Parathyroid adenoma (tissue), 2 donors: ENCODE data around the gene ZNF775.

ENCODE experiments used
- H2AFZ ChIP-seq: fragments of 300-600 bp; sonication (generic); one replicate; pipeline ENCODE4 v1.7.0; 2017; ENCODE audit warnings: antibody characterized with exemption, mild to moderate bottlenecking
- H3K27ac ChIP-seq: fragments of 300-600 bp; sonication (generic); one replicate; pipeline ENCODE4 v1.7.0; 2017
- H3K27me3 ChIP-seq: fragments of 300-600 bp; sonication (generic); one replicate; pipeline ENCODE4 v1.7.0; 2017; ENCODE audit warnings: low read length; ENCODE audit not compliant: control insufficient read depth, insufficient read depth
- H3K36me3 ChIP-seq: fragments of 300-600 bp; sonication (generic); one replicate; pipeline ENCODE4 v1.7.0; 2017; ENCODE audit warnings: low read length; ENCODE audit not compliant: control insufficient read depth, insufficient read depth
- H3K4me1 ChIP-seq: fragments of 300-600 bp; sonication (generic); one replicate; pipeline ENCODE4 v1.7.0; 2017; ENCODE audit warnings: control low read depth
- H3K4me2 ChIP-seq: fragments of 300-600 bp; sonication (generic); one replicate; pipeline ENCODE4 v1.7.0; 2017; ENCODE audit warnings: low read length
- H3K4me3 ChIP-seq: fragments of 300-600 bp; sonication (generic); one replicate; pipeline ENCODE4 v1.7.0; 2017; ENCODE audit warnings: low read depth, low read length
- H3K79me2 ChIP-seq: fragments of 300-600 bp; sonication (generic); one replicate; pipeline ENCODE4 v1.7.0; 2017; ENCODE audit warnings: control low read depth
- H3K9ac ChIP-seq: fragments of 300-600 bp; sonication (generic); one replicate; pipeline ENCODE4 v1.7.0; 2017; ENCODE audit warnings: mild to moderate bottlenecking
- H3K9me3 ChIP-seq: fragments of 300-600 bp; sonication (generic); one replicate; pipeline ENCODE4 v1.7.0; 2017; ENCODE audit warnings: low read length; ENCODE audit not compliant: control insufficient read depth
- TF ChIP-seq, protein P1 (sequence below): fragments of 300-600 bp; sonication (generic); IDR thresholded peaks from one replicate; pipeline ENCODE4 v1.7.0; 2017; ENCODE audit warnings: antibody characterized with exemption, mild to moderate bottlenecking
- donor health status: primary hyperparathyroidism.

Gene ZNF775

DNA sequence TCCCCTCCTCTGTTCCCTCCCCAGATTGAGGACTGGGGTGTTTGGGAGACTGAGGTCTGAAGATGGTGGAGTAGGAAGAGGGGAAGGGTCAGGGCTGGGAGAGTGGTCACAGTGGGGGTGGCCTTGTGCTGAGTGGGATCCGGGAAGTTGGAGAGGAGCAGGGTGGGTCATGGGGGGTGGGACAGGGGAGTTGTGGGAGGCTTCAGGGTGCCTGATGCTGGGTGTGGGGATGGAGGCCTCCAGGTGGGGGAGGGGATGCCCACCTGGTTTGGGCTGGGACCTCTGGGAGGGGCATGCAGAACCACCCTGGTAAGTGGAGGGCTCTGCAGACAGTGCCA lies 2.6 kb downstream of the ZNF775 start:
- Histone ChIP-seq H3K9ac (no peak overlapping the region), H3K36me3 (no peaks in the 10 kb centered on the region), H3K4me1 (no peaks in the 10 kb centered on the region), H3K4me2 (no peak overlapping the region), H2AFZ (no peak overlapping the region), H3K27me3 (no peaks in the 10 kb centered on the region), H3K27ac (no peak overlapping the region), H3K79me2 (no peaks in the 10 kb centered on the region), H3K9me3 (no peaks in the 10 kb centered on the region), H3K4me3 (no peak overlapping the region)
- TF ChIP-seq, protein P1, sequence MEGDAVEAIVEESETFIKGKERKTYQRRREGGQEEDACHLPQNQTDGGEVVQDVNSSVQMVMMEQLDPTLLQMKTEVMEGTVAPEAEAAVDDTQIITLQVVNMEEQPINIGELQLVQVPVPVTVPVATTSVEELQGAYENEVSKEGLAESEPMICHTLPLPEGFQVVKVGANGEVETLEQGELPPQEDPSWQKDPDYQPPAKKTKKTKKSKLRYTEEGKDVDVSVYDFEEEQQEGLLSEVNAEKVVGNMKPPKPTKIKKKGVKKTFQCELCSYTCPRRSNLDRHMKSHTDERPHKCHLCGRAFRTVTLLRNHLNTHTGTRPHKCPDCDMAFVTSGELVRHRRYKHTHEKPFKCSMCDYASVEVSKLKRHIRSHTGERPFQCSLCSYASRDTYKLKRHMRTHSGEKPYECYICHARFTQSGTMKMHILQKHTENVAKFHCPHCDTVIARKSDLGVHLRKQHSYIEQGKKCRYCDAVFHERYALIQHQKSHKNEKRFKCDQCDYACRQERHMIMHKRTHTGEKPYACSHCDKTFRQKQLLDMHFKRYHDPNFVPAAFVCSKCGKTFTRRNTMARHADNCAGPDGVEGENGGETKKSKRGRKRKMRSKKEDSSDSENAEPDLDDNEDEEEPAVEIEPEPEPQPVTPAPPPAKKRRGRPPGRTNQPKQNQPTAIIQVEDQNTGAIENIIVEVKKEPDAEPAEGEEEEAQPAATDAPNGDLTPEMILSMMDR, result no peak

DNA sequence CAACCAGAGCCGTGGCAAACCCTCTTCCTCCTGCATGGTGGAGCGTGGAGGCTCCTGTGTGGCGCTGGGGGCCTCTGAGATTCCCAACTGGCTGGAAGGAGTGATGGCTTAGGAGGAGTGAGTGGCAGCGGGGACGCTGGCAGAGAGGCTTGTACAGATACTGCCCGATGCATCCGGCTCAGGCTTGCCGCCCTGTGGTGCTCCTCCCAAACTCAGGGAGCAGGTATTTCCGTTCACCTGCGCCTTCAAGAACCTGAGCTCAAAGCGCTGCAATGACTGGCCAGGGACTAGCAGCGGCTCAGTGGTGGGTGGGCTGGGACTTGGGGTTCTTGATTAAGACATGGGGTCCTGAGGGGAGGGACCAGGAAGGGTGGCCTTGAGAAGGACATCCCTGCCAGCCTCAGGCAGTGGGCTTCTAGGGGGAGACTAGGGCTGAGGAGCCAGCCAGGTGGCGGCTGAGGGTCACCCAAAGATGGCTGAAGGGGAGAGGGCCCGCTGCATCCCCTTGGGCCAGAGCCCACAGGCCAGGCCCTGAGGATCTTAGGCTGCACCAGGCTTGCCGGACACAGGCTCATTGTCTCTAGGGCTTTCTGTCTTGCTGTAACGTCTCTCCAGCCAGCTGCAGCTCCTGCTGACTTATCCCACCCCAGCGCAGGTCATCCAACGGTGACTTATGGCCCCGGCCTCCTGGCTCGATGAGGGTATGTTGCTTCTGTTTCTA lies 3.2 kb downstream of the ZNF775 start:
- Histone ChIP-seq H2AFZ (no peak overlapping the region), H3K27ac (no peak overlapping the region), H3K4me3 (no peak overlapping the region), H3K27me3 (no peaks in the 10 kb centered on the region), H3K79me2 (no peaks in the 10 kb centered on the region), H3K9me3 (no peaks in the 10 kb centered on the region), H3K9ac (no peak overlapping the region), H3K36me3 (no peaks in the 10 kb centered on the region), H3K4me2 (no peak overlapping the region), H3K4me1 (no peaks in the 10 kb centered on the region)
- TF ChIP-seq, protein P1, result no peak

DNA sequence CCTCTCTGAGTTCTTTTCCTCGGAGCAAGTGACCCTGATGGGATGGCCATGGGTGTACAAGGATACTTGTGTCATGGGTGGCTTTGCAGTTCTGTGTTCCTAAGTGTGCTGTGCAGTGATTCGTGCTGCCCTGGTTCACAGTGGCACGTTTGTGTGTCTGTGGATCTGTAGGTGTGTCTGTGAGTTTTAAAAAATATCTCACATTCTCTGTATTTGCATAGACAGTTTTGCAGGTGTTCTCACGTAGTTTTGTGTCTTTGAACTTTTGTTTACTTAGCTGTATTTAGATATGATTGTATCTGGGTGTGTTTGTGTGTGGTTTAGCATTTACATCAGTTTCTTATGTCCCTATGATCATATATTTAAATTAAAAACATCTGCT lies 3.7 kb downstream of the ZNF775 start:
- no peak overlapping the region for H3K4me2 ChIP-seq
- H3K27me3 ChIP-seq, result no peaks in the 10 kb centered on the region
- H3K79me2 ChIP-seq, result no peaks in the 10 kb centered on the region
- no peak overlapping the region for H3K4me3 ChIP-seq
- TF ChIP-seq, protein P1, result no peak
- no peak overlapping the region for H2AFZ ChIP-seq
- H3K9ac ChIP-seq, result no peak overlapping the region
- H3K9me3 ChIP-seq, result no peaks in the 10 kb centered on the region
- no peaks in the 10 kb centered on the region for H3K4me1 ChIP-seq
- no peak overlapping the region for H3K27ac ChIP-seq
- H3K36me3 ChIP-seq, result no peaks in the 10 kb centered on the region

DNA sequence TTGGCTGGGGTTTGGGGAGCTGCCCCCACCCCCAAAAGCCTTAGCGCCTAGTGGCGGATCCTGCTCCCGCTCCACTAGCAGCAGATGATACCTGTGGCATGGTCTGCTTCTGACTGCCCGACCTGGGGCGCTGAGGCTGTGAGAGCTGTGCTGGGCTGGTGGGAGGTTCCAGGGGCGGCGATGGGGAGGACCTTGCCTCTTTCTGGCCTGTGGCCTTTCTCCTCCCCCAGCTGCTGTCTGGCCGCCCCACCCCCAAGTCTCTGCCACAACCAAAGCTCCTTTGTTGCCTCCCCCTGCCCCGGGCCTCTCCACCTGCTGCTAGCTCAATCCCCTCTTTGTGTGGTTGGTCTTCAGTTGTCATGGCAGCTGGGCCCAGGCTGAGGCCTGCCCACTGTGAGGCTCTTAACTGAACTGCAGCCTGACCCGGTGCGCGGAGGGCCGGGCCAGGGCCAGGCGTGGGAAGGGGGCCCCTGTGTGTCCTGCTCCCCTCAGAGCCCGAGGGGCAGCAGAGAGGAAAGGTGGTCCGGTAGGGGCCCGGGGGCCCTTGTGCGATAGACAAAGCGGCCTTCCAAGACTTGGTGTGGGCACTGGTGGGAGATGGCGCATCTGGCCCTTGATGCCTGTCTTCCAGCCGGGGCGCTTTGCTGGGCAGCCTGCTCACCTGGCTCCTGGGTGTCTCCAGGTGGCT lies 4.7 kb downstream of the ZNF775 start:
- Histone ChIP-seq H3K4me3 (no peak overlapping the region), H3K4me2 (no peak overlapping the region), H3K36me3 (no peaks in the 10 kb centered on the region), H3K79me2 (peaks cover 3% of the 10 kb centered on the region), H3K27me3 (no peaks in the 10 kb centered on the region), H3K9ac (no peak overlapping the region), H3K4me1 (no peaks in the 10 kb centered on the region), H2AFZ (no peak overlapping the region), H3K9me3 (no peaks in the 10 kb centered on the region), H3K27ac (no peak overlapping the region)
- TF ChIP-seq, protein P1, result no peak
